Upper lobe of left lung (tissue), 4 donors: ENCODE results near the gene SIGLEC8.

Source experiments
- EP300 ChIP-seq, 4 donors: sonication (generic); formaldehyde crosslinking; IDR thresholded peaks; one replicate each; pipeline ENCODE4 v1.5.1; 2017; ENCODE audit warnings: antibody characterized with exemption in 4 of 4, control low read depth in 2 of 4
- POLR2A ChIP-seq, 4 donors: fragments of 450-650 bp; IDR thresholded peaks; one replicate each; pipeline ENCODE4 v1.5.1; 2016 to 2017; ENCODE audit warnings: antibody characterized with exemption in 4 of 4, mild to moderate bottlenecking in 2 of 4
- POLR2AphosphoS5 ChIP-seq, 2 donors: sonication (generic); formaldehyde crosslinking; IDR thresholded peaks; one replicate each; pipeline ENCODE4 v1.5.1; 2017; ENCODE audit warnings: antibody characterized with exemption in 2 of 2
- TF ChIP-seq, protein P1 (sequence below), 6 experiments: fragments of 450-650 bp in 4 of 6; fragments of 200-600 bp in 2 of 6; sonication (generic) in 2 of 6; IDR thresholded peaks; one replicate each; pipeline ENCODE4 v1.5.1; 2016 to 2019; ENCODE audit warnings: antibody characterized with exemption in 6 of 6

DNA sequence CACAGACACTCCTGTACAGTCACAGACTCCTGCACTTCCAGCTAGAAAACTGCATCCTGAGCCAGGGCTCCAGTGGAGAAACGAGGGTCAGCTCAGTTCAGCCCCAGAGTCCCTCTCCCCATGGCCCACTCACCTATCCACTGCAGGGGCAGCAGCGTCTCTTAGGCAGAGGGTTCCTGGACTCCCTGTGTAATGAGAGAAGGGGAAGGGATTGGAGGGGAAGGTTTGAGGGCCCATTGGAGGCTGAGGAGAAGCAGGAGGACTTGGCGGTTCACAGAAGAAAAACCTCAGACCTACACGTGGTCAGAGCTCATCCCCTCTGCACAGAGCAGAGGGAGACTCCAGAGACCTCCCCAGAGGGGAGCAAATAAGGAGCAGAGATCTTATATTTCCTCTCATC is 10.9 kb upstream of the SIGLEC8 start:
- TF ChIP-seq, protein P1, sequence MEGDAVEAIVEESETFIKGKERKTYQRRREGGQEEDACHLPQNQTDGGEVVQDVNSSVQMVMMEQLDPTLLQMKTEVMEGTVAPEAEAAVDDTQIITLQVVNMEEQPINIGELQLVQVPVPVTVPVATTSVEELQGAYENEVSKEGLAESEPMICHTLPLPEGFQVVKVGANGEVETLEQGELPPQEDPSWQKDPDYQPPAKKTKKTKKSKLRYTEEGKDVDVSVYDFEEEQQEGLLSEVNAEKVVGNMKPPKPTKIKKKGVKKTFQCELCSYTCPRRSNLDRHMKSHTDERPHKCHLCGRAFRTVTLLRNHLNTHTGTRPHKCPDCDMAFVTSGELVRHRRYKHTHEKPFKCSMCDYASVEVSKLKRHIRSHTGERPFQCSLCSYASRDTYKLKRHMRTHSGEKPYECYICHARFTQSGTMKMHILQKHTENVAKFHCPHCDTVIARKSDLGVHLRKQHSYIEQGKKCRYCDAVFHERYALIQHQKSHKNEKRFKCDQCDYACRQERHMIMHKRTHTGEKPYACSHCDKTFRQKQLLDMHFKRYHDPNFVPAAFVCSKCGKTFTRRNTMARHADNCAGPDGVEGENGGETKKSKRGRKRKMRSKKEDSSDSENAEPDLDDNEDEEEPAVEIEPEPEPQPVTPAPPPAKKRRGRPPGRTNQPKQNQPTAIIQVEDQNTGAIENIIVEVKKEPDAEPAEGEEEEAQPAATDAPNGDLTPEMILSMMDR (IDR thresholded peaks at IDR 0.05) = no peak
- TF ChIP-seq EP300 (IDR thresholded peaks at IDR 0.05) = no peak
- no peak for TF ChIP-seq POLR2A (IDR thresholded peaks at IDR 0.05)
- TF ChIP-seq POLR2AphosphoS5 (IDR thresholded peaks at IDR 0.05) = no peak
